NB4 (cell line): ENCODE results near the gene MB.
"Not testable (repeated sequence)": the region's sequence is repeated elsewhere in the genome, so short reads cannot be mapped to it uniquely, and the experiment has no call there.

Source experiments
- DNase-seq: peaks from one replicate; pipeline ENCODE4 v3.0.0; 2010; ENCODE audit warnings: low read depth
- H3K4me3 ChIP-seq: one replicate; pipeline ENCODE4 v1.5.1; 2011; ENCODE audit warnings: mild to moderate bottlenecking, low read depth, low read length, moderate library complexity
- MYC ChIP-seq: IDR thresholded peaks from 2 replicates; pipeline ENCODE4 v1.6.1; 2011; ENCODE audit warnings: low read depth, low read length
- POLR2A ChIP-seq: IDR thresholded peaks from 2 replicates; pipeline ENCODE4 v1.6.1; 2011; ENCODE audit warnings: mild to moderate bottlenecking; ENCODE audit not compliant: insufficient read length; ENCODE audit errors: extremely low read depth
- TF ChIP-seq, protein P1 (sequence below): IDR thresholded peaks from one replicate; pipeline ENCODE4 v1.5.1; 2012; ENCODE audit warnings: low read depth, low read length
- TF ChIP-seq, protein P2 (sequence below): IDR thresholded peaks from 2 replicates; pipeline ENCODE4 v1.6.1; 2011; ENCODE audit warnings: low read depth, low read length

MB gene

DNA sequence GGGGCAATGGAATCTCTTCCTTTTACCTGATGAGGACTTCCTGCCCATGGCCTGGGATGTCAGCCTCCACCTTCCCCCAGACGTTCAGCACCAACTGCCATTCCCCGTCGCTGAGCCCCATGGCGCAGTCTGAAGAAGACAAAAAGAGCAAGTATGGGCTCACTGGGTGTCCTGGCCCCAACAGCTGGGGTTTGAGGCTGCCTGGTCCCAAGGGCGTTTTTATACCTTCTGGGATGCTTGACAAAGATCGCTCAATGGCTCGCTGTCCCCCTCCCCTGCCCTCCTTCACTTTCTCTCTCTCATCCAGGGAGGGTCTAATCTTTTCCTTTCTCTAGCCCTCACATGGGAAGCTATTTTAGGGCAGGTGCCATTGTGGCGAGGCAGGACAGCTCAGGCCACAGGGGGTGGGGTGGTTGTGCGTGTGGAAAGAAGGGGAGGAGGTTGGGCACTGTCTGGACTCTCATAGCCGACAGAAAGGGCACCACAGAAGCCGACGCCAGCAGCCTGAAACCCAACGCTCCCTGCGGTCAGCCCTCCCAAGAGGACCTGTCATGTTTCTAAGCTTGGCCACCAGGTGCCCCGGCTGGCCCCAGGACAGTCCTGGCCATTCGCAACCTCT, at the start of gene MB:
Gene MB, minus strand, starts transcription at position 193 of the 619 bp plus-strand sequence. Its CDS starts 72 bp downstream, at position 121.
- DNase-seq, result no peak
- TF ChIP-seq POLR2A, result no peak
- TF ChIP-seq, protein P1, sequence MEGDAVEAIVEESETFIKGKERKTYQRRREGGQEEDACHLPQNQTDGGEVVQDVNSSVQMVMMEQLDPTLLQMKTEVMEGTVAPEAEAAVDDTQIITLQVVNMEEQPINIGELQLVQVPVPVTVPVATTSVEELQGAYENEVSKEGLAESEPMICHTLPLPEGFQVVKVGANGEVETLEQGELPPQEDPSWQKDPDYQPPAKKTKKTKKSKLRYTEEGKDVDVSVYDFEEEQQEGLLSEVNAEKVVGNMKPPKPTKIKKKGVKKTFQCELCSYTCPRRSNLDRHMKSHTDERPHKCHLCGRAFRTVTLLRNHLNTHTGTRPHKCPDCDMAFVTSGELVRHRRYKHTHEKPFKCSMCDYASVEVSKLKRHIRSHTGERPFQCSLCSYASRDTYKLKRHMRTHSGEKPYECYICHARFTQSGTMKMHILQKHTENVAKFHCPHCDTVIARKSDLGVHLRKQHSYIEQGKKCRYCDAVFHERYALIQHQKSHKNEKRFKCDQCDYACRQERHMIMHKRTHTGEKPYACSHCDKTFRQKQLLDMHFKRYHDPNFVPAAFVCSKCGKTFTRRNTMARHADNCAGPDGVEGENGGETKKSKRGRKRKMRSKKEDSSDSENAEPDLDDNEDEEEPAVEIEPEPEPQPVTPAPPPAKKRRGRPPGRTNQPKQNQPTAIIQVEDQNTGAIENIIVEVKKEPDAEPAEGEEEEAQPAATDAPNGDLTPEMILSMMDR, result no peak
- TF ChIP-seq, protein P2, sequence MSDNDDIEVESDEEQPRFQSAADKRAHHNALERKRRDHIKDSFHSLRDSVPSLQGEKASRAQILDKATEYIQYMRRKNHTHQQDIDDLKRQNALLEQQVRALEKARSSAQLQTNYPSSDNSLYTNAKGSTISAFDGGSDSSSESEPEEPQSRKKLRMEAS, result no peak
- H3K4me3 ChIP-seq, result no peak within 1 kb of the TSS

DNA sequence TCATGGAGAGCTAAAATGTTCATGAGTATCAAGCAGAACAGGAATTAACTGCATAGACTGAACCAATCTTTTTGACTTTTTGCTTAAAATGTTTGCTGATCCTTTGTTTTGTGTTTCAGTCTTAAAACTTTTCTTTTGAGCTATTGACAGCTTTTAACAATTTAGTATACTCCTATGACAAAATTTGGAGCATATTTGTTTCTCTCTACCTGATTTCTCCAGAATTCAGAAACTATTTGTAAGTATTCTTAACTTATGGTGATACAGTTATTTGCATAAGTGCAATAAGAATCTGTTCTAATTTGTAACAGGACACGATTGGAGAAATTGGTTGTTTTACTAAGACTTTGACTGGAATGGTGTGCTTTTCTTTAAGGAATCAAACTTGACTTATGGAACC, 49.6 kb upstream of the MB start:
- not testable (repeated sequence) for H3K4me3 ChIP-seq

GRCh38 chr22:35664955-35665587, 47.9 kb upstream of the MB start:
- no peak overlapping the region for H3K4me3 ChIP-seq
- no peak for DNase-seq
- TF ChIP-seq MYC, result no peak
- TF ChIP-seq POLR2A, result no peak
- TF ChIP-seq, protein P2, result no peak
- TF ChIP-seq, protein P1, result no peak

More for the DNA sequence above, 49.6 kb upstream of the MB start:
- DNase-seq, result not testable (repeated sequence)

- no peak for TF ChIP-seq POLR2A
- TF ChIP-seq, protein P1, result no peak
- DNase-seq, result no peak
- no peak overlapping the region for H3K4me3 ChIP-seq
Observed at GRCh38 chr22:35663371-35663770, 46.2 kb upstream of the MB start.

GRCh38 chr22:35662914-35663313, 45.8 kb upstream of the MB start:
- no peak overlapping the region for H3K4me3 ChIP-seq

DNA sequence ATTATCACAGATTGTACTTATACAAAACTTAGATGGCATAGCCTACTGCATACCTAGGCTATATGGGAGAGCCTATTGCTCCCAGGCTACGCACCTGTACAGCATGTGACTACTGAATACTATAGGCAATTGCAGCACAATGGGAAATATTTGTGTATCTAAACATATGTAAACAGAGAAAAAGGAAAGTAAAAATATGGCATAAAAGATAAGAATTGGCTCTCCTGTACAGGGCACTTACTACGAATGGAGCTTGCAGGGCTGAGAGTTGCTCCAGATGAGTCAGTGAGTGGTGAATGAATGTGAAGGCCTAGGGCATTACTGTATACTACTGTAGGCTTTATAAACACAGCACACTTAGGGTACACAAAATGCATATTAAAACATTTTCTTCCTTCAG, 44.3 kb upstream of the MB start:
- no peak overlapping the region for H3K4me3 ChIP-seq
- no peak for DNase-seq
- TF ChIP-seq, protein P1, result no peak
- TF ChIP-seq, protein P2, result no peak
- TF ChIP-seq MYC (no peak), POLR2A (no peak)

More at GRCh38 chr22:35662914-35663313, 45.8 kb upstream of the MB start:
- TF ChIP-seq POLR2A (no peak), MYC (no peak)
- TF ChIP-seq, protein P1, result no peak
- TF ChIP-seq, protein P2, result no peak
- no peak for DNase-seq
